ENCODE data around the gene TBCK. TPM values are rescaled to one million over a fixed set of nuclear protein-coding genes. Genes with fewer than 3 reads are reported as not detected.

Gene TBCK
- total and polyA plus RNA-seq, 2 experiments from 2014 or later, result 13.9 to 28.9 TPM

DNA sequence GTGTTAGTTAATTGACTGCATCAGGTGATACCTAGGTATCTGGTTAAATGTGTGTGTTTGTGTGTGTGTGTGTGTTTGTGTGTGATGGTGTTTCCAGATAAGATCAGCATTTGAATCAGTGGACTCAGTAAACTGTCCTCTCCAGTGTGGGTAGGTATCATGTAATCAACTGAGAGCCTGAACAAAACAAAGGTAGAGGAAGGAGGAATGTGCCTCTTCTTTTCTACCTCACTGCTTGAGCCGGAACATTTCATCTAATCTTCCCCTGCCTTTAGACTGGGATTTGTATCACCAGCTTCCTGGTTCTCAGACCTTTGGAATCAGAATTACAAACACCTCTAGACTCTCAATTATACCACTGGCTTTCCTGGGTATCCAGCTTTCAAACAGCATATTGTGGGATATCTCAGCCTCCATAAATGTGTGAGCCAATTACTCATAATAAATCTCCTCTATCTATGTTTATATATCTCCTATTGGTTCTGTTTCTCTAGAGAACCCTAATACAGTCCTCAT lies 120.5 kb downstream of the TBCK start:
- Mint-ChIP-seq H3K36me3 (ENCODE audit: low read depth) (no peaks in the 10 kb centered on the region), H3K4me1 (peaks cover 5% of the 10 kb centered on the region), H3K27ac (no peak overlapping the region), H3K4me3 (no peak overlapping the region), H3K27me3 (ENCODE audit: insufficient read depth, low read depth, poor library complexity) (no peaks in the 10 kb centered on the region), H3K9me3 (no peaks in the 10 kb centered on the region)
- Histone ChIP-seq H3K4me1 (ENCODE audit: insufficient read depth) (no peaks in the 10 kb centered on the region; the same call in 1 of the 2 replicates), H4K20me1 (replicated peaks; ENCODE audit: insufficient read depth) (no peaks in the 10 kb centered on the region), H3K36me3 (ENCODE audit: insufficient read depth) (no peaks in the 10 kb centered on the region), H2AFZ (no peak overlapping the region), H3F3A (replicated peaks; ENCODE audit: low read depth) (no peaks in the 10 kb centered on the region), H3K27ac (ENCODE audit: low read depth) (no peak overlapping the region), H3K79me2 (replicated peaks; ENCODE audit: insufficient read depth) (no peaks in the 10 kb centered on the region), H3K27me3 (ENCODE audit: insufficient read depth) (no peaks in the 10 kb centered on the region), H3K4me2 (no peak overlapping the region), H3K9me2 (ENCODE audit: insufficient read depth) (no peaks in the 10 kb centered on the region), H3K4me3 (no peak overlapping the region)
- ATAC-seq, result peak; percentile 78
- peak; percentile 32 for DNase-seq (ENCODE audit: low spot score)
- no peak for TF ChIP-seq STAT1 (IDR thresholded peaks at IDR 0.05; ENCODE audit: unreplicated experiment)
- no peak for TF ChIP-seq ZNF114 (CRISPR knock-in tag; IDR thresholded peaks at IDR 0.05)
- TF ChIP-seq POLR2AphosphoS5 (IDR thresholded peaks at IDR 0.05; ENCODE audit: low read depth), result no peak
- TF ChIP-seq CTCF (conservative IDR thresholded peaks at IDR 0.05; ENCODE audit: low read depth in 2 of 2), result no peak
- TF ChIP-seq, protein P1, sequence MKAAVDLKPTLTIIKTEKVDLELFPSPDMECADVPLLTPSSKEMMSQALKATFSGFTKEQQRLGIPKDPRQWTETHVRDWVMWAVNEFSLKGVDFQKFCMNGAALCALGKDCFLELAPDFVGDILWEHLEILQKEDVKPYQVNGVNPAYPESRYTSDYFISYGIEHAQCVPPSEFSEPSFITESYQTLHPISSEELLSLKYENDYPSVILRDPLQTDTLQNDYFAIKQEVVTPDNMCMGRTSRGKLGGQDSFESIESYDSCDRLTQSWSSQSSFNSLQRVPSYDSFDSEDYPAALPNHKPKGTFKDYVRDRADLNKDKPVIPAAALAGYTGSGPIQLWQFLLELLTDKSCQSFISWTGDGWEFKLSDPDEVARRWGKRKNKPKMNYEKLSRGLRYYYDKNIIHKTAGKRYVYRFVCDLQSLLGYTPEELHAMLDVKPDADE (IDR thresholded peaks at IDR 0.05), result no peak
- no peak for TF ChIP-seq EZH2phosphoT487 (IDR thresholded peaks at IDR 0.05; ENCODE audit: unreplicated experiment)
- TF ChIP-seq CREB1 (CRISPR knock-in tag; IDR thresholded peaks at IDR 0.05; ENCODE audit: low read depth), result no peak
- no peak for TF ChIP-seq EZH2 (IDR thresholded peaks at IDR 0.05; ENCODE audit: low read depth, unreplicated experiment)
- TF ChIP-seq JUNB (IDR thresholded peaks at IDR 0.05; ENCODE audit: unreplicated experiment), result no peak
- no peak for TF ChIP-seq REST (IDR thresholded peaks at IDR 0.05; ENCODE audit: unreplicated experiment)
- no peak for TF ChIP-seq ZNF331 (CRISPR knock-in tag; IDR thresholded peaks at IDR 0.05; ENCODE audit: low read depth)
- TF ChIP-seq, protein P2, sequence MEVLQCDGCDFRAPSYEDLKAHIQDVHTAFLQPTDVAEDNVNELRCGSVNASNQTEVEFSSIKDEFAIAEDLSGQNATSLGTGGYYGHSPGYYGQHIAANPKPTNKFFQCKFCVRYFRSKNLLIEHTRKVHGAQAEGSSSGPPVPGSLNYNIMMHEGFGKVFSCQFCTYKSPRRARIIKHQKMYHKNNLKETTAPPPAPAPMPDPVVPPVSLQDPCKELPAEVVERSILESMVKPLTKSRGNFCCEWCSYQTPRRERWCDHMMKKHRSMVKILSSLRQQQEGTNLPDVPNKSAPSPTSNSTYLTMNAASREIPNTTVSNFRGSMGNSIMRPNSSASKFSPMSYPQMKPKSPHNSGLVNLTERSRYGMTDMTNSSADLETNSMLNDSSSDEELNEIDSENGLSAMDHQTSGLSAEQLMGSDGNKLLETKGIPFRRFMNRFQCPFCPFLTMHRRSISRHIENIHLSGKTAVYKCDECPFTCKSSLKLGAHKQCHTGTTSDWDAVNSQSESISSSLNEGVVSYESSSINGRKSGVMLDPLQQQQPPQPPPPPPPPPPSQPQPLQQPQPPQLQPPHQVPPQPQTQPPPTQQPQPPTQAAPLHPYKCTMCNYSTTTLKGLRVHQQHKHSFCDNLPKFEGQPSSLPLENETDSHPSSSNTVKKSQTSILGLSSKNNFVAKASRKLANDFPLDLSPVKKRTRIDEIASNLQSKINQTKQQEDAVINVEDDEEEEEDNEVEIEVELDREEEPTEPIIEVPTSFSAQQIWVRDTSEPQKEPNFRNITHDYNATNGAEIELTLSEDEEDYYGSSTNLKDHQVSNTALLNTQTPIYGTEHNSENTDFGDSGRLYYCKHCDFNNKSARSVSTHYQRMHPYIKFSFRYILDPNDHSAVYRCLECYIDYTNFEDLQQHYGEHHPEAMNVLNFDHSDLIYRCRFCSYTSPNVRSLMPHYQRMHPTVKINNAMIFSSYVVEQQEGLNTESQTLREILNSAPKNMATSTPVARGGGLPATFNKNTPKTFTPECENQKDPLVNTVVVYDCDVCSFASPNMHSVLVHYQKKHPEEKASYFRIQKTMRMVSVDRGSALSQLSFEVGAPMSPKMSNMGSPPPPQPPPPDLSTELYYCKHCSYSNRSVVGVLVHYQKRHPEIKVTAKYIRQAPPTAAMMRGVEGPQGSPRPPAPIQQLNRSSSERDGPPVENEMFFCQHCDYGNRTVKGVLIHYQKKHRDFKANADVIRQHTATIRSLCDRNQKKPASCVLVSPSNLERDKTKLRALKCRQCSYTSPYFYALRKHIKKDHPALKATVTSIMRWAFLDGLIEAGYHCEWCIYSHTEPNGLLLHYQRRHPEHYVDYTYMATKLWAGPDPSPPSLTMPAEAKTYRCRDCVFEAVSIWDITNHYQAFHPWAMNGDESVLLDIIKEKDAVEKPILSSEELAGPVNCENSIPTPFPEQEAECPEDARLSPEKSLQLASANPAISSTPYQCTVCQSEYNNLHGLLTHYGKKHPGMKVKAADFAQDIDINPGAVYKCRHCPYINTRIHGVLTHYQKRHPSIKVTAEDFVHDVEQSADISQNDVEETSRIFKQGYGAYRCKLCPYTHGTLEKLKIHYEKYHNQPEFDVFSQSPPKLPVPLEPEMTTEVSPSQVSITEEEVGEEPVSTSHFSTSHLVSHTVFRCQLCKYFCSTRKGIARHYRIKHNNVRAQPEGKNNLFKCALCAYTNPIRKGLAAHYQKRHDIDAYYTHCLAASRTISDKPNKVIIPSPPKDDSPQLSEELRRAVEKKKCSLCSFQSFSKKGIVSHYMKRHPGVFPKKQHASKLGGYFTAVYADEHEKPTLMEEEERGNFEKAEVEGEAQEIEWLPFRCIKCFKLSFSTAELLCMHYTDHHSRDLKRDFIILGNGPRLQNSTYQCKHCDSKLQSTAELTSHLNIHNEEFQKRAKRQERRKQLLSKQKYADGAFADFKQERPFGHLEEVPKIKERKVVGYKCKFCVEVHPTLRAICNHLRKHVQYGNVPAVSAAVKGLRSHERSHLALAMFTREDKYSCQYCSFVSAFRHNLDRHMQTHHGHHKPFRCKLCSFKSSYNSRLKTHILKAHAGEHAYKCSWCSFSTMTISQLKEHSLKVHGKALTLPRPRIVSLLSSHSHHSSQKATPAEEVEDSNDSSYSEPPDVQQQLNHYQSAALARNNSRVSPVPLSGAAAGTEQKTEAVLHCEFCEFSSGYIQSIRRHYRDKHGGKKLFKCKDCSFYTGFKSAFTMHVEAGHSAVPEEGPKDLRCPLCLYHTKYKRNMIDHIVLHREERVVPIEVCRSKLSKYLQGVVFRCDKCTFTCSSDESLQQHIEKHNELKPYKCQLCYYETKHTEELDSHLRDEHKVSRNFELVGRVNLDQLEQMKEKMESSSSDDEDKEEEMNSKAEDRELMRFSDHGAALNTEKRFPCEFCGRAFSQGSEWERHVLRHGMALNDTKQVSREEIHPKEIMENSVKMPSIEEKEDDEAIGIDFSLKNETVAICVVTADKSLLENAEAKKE (CRISPR knock-in tag; IDR thresholded peaks at IDR 0.05), result no peak

Measured in GM23338 (cell line).